Measurements from ENCODE around the gene ALOX12B. TPM values are rescaled to one million over a fixed set of nuclear protein-coding genes. Genes with fewer than 3 reads are reported as not detected.
A peak's percentile ranks its signal among the peaks of the same experiment; 100 is the strongest.

ALOX12B gene
- total RNA-seq, 4 donors from 2014 or later: 0.83 TPM; not detected in 3

DNA sequence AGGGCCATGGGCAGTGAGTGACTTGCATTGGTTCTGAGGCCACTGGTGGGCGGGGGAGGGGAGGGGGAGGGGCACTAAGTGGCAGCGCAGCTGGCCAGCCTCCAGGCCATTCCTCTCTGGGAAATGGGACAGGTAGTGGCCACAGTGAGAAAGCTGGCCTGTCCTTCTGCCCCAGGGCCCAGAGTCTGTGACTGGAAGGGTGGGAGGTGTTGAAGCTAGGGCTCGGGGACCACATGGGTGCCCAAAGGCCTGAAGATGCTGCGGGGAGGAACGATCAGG, 375 bp upstream of the ALOX12B start:
- Histone ChIP-seq H3K36me3 (no peaks in the 10 kb centered on the region), H3K27ac (no peak overlapping the region), H3K9me3 (no peaks in the 10 kb centered on the region), H3K4me3 (no peak overlapping the region), H3K4me1 (no peaks in the 10 kb centered on the region), H3K27me3 (no peaks in the 10 kb centered on the region)
- DNase-seq: no peak
- TF ChIP-seq, protein P1, sequence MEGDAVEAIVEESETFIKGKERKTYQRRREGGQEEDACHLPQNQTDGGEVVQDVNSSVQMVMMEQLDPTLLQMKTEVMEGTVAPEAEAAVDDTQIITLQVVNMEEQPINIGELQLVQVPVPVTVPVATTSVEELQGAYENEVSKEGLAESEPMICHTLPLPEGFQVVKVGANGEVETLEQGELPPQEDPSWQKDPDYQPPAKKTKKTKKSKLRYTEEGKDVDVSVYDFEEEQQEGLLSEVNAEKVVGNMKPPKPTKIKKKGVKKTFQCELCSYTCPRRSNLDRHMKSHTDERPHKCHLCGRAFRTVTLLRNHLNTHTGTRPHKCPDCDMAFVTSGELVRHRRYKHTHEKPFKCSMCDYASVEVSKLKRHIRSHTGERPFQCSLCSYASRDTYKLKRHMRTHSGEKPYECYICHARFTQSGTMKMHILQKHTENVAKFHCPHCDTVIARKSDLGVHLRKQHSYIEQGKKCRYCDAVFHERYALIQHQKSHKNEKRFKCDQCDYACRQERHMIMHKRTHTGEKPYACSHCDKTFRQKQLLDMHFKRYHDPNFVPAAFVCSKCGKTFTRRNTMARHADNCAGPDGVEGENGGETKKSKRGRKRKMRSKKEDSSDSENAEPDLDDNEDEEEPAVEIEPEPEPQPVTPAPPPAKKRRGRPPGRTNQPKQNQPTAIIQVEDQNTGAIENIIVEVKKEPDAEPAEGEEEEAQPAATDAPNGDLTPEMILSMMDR (IDR thresholded peaks at IDR 0.05): no peak
- no peak for TF ChIP-seq POLR2A (IDR thresholded peaks at IDR 0.05)

DNA sequence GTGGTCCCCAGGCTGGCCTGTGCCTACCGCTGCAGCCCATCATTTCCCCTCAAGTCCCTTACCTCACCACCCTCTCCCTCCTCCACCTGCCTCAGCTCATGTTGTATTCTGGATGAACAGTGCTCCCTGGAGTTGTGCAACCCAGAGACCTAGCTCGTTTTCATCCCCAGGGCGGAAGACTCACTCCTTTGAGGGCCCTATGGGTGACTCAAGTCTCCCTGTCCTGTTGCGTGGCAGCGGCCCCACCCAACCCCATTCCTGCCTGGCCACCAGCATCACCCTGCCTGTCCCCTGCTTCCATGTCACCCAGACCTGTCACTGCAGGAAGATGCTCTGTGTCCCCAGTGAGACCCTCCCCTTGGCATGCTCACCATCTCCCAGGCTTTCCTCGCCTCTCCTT, 3.3 kb downstream of the ALOX12B start:
- TF ChIP-seq, protein P1 (IDR thresholded peaks at IDR 0.05): no peak
- no peak for TF ChIP-seq POLR2A (IDR thresholded peaks at IDR 0.05)
- Histone ChIP-seq H3K36me3 (no peaks in the 10 kb centered on the region), H3K27me3 (no peaks in the 10 kb centered on the region)

DNA sequence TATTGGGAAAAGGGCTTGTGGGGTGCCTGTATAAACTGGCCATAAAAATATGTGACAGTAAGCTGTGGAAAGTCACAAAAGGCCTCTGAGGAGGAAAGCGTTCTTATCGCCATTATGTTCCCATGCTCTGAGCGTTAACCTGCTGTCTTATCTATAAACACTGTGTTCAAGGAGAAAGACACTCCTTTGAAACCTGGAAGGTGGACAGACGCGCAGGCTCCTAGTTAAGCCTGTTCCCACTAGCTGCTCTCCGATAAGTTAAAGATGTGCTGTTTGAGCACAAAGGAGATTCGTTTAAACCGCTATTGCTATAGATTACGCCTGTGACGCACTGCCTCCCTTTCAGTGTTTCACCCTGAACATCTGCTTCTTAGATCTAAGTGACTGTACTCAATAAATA, 5.2 kb downstream of the ALOX12B start:
- Histone ChIP-seq H3K27me3 (no peaks in the 10 kb centered on the region), H3K4me3 (no peak overlapping the region), H3K36me3 (no peaks in the 10 kb centered on the region), H3K27ac (no peak overlapping the region), H3K9me3 (no peaks in the 10 kb centered on the region), H3K4me1 (peaks cover 0 to 18% (median 6%) of the 10 kb centered on the region in 4 donors)
- TF ChIP-seq, protein P1 (IDR thresholded peaks at IDR 0.05): no peak
- TF ChIP-seq POLR2A (IDR thresholded peaks at IDR 0.05): no peak
- DNase-seq: no peak

More for the DNA sequence above, 3.3 kb downstream of the ALOX12B start:
- Histone ChIP-seq H3K27ac (no peak overlapping the region), H3K4me3 (no peak overlapping the region), H3K4me1 (peaks cover 0 to 14% (median 4%) of the 10 kb centered on the region in 4 donors), H3K9me3 (no peaks in the 10 kb centered on the region)
- DNase-seq: no peak

DNA sequence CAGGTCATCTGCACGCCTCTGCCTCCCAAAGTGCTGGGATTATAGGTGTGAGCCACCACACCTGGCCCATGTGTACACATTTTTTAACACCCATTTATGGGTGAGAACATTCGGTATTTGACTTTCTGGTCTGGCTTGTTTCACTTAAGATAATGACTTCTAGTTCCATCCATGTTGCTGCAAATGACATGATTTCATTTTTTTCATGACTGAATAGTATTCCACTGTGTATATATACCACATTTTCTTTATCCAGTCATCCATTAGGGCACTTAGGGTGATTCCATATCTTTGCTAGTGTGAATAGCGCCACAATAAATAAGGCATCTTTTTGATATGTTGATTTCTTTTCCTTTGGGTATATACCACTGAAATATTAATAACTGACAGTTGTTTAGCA, 5.6 kb downstream of the ALOX12B start:
- Histone ChIP-seq H3K4me1 (peaks cover 0 to 18% (median 6%) of the 10 kb centered on the region in 4 donors), H3K27ac (no peak overlapping the region), H3K9me3 (no peaks in the 10 kb centered on the region), H3K4me3 (no peak overlapping the region), H3K36me3 (no peaks in the 10 kb centered on the region), H3K27me3 (no peaks in the 10 kb centered on the region)
- DNase-seq: no peak
- TF ChIP-seq, protein P1 (IDR thresholded peaks at IDR 0.05): no peak
- TF ChIP-seq POLR2A (IDR thresholded peaks at IDR 0.05): no peak

DNA sequence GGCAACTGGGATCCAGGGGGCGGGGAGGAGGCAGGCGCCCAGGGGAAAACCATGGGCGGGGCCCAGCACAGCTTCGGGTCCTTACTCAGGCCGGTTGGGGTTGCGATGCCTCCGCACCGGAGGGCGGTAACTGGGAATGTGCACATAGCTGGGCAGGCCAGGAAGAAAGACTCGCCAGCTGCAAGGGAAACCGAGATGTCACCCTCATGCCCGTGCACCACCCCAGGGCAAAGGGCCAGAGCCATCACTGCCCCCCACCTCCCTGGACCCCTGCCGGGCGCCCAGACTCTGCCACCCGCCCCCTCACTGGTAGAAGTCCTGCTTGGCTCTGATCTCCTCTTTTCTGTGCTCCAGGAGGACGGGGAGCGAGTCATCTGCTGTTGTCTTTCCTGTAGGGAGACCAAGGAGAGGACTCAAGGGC, 6.7 kb downstream of the ALOX12B start:
- TF ChIP-seq POLR2A (IDR thresholded peaks at IDR 0.05): no peak
- TF ChIP-seq, protein P1 (IDR thresholded peaks at IDR 0.05): no peak
- DNase-seq: no peak

DNA sequence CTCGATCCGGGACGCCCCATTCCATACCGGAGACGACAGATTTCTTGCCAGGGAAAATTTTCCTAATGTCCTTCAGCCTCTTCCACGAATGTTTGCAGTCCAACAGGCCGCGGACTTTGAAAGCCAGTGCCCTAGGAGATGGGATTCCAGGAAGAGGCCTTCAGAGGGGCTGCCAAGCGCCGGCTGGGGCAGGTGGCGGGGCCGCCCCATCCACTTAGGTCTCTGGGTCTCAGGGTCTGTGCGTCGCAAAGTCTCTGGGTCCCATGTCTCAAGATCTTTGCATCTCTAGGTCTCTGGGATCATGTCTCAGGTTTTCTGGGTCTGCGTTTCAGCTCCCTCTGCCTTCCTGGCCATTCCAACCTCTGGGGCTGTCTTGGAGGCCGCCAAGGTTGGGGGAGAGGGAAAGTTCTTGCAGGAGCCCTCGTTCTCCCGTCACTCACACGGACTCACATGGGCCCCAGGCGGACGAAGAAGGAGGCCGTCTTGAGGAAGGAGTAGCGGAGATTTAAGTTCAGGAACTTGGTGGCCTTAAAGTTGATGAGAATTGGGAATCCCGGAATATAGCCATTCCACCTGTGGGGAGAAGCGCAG, 7.2 kb downstream of the ALOX12B start:
- Histone ChIP-seq H3K4me1 (peaks cover 0 to 18% (median 6%) of the 10 kb centered on the region in 4 donors), H3K36me3 (no peaks in the 10 kb centered on the region), H3K27ac (peak overlapping the region in 1 of 4 donors; percentile 85), H3K27me3 (no peaks in the 10 kb centered on the region), H3K9me3 (no peaks in the 10 kb centered on the region), H3K4me3 (peak overlapping the region in 3 of 4 donors; percentile 45 to 72 (median 51))
- DNase-seq: no peak
- TF ChIP-seq, protein P1 (IDR thresholded peaks at IDR 0.05): no peak
- TF ChIP-seq POLR2A (IDR thresholded peaks at IDR 0.05): no peak

More for the DNA sequence above, 6.7 kb downstream of the ALOX12B start:
- no peaks in the 10 kb centered on the region for H3K36me3 ChIP-seq
- no peak overlapping the region for H3K27ac ChIP-seq
- no peaks in the 10 kb centered on the region for H3K27me3 ChIP-seq
- H3K4me1 ChIP-seq: peaks cover 0 to 18% (median 6%) of the 10 kb centered on the region in 4 donors
- no peak overlapping the region for H3K4me3 ChIP-seq
- no peaks in the 10 kb centered on the region for H3K9me3 ChIP-seq
